ENCODE measurements around the gene USP10.

- TF ChIP-seq CTCF (IDR thresholded peaks at IDR 0.05) = no peak
- no peak for TF ChIP-seq POLR2A (IDR thresholded peaks at IDR 0.05)
These were observed 86.2 kb downstream of the USP10 start for GRCh38 chr16:84785843-84786581.
